ENCODE results near the gene TTC19. TPM values are rescaled to one million over a fixed set of nuclear protein-coding genes. Genes with fewer than 3 reads are reported as not detected.

Gene TTC19
- total RNA-seq, 1 experiment from 2014 or later = 53.5 TPM

DNA sequence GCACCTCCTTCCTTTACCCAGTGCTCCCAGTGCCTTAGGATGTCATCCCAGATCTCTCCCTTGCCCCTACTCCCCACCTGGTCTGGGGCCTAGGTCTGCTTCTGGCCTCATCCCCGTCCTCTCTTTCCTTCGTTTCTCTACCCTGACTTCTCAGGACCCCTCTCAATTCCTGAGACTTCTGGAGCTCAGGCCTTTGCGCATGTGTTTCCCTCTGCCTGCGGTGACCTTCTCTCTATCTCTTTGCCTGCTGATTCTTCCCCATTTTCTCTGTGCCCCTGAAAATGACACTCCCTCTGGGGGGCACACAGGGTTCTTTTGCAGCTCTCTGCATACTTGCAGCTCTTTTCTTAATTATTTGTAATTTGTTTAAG, 41.2 kb upstream of the TTC19 start:
- H3K4me2 ChIP-seq = peak overlapping the region; percentile 80
- no peaks in the 10 kb centered on the region for H4K20me1 ChIP-seq (ENCODE audit: insufficient read depth)
- no peak for TF ChIP-seq EZH2 (IDR thresholded peaks at IDR 0.05; ENCODE audit: low read depth)
- TF ChIP-seq, protein P1, sequence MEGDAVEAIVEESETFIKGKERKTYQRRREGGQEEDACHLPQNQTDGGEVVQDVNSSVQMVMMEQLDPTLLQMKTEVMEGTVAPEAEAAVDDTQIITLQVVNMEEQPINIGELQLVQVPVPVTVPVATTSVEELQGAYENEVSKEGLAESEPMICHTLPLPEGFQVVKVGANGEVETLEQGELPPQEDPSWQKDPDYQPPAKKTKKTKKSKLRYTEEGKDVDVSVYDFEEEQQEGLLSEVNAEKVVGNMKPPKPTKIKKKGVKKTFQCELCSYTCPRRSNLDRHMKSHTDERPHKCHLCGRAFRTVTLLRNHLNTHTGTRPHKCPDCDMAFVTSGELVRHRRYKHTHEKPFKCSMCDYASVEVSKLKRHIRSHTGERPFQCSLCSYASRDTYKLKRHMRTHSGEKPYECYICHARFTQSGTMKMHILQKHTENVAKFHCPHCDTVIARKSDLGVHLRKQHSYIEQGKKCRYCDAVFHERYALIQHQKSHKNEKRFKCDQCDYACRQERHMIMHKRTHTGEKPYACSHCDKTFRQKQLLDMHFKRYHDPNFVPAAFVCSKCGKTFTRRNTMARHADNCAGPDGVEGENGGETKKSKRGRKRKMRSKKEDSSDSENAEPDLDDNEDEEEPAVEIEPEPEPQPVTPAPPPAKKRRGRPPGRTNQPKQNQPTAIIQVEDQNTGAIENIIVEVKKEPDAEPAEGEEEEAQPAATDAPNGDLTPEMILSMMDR (conservative IDR thresholded peaks at IDR 0.05) = no peak
- H3K9me2 ChIP-seq (ENCODE audit: insufficient read depth) = no peaks in the 10 kb centered on the region
- H3K4me3 ChIP-seq = peak overlapping the region; percentile 32; the same call in 1 of the 2 replicates
- H3F3A ChIP-seq (ENCODE audit: insufficient read depth, low read depth) = peaks cover 72% of the 10 kb centered on the region
- H3K36me3 ChIP-seq (ENCODE audit: low read depth) = no peaks in the 10 kb centered on the region
- no peaks in the 10 kb centered on the region for H3K9me3 ChIP-seq (ENCODE audit: insufficient read depth, low read depth)
- no TSS peak for BruUV-seq (replicated peaks)
- no peak for DNase-seq
- CTCF ChIA-PET = interaction anchor here (1.0 to 1.6 kb wide), 2 partner anchors 13 to 17 kb away, joined by 3 read pairs; partner anchors contain the start of gene ADORA2B
- peaks cover 90% of the 10 kb centered on the region for H3K79me2 ChIP-seq (ENCODE audit: low read depth)
- POLR2A ChIA-PET (ENCODE audit: unreplicated experiment) = interaction anchor here (0.8 kb wide), 1 partner anchor 12 kb away, joined by 6 read pairs; no protein-coding TSS in a partner anchor
- intact Hi-C loops (cut with micrococcal nuclease; ENCODE audit: unreplicated experiment) = loop anchor here (2.0 to 5.0 kb wide), 2 partner anchors 300 to 329 kb away; no protein-coding TSS in a partner anchor
- peak overlapping the region; percentile 99 for H3K27ac ChIP-seq
- no peaks in the 10 kb centered on the region for H3K27me3 ChIP-seq (ENCODE audit: insufficient read depth, low read depth)
- H2AFZ ChIP-seq = no peak overlapping the region
- H3K4me1 ChIP-seq (replicated peaks; ENCODE audit: insufficient read depth) = peaks cover 71% of the 10 kb centered on the region

DNA sequence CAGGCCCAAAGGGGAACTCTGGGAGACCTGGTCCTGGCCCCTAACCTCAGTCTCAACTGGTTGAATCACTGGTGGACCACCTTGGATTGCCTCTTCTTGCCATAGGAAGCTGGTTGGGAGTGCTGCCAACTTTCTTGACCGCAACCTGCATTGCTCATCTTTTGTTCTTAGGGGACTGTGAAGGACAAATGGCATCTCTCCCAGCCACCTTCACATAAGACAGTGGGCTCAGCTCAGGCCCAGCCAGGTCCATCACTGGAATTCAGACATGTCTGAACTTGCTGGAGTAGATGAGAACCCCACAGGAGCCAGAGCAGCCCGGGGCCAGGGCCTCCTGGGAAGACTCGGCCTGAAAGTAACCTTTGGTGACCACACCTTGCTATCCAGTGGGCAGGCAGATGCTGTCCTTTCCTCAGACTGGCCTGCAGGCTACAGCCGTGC, 35.9 kb upstream of the TTC19 start:
- TF ChIP-seq EZH2 (IDR thresholded peaks at IDR 0.05; ENCODE audit: low read depth) = no peak
- TF ChIP-seq, protein P1 (conservative IDR thresholded peaks at IDR 0.05) = no peak
- intact Hi-C loops (cut with micrococcal nuclease; ENCODE audit: unreplicated experiment) = loop anchor here (2.0 kb wide), 3 partner anchors 17 to 313 kb away; no protein-coding TSS in a partner anchor
- Histone ChIP-seq H3K36me3 (ENCODE audit: low read depth) (peaks cover 5% of the 10 kb centered on the region; the same call in 1 of the 2 replicates), H3K9me3 (ENCODE audit: insufficient read depth, low read depth) (no peaks in the 10 kb centered on the region), H4K20me1 (ENCODE audit: insufficient read depth) (no peaks in the 10 kb centered on the region), H3K4me3 (no peak overlapping the region), H3F3A (ENCODE audit: insufficient read depth, low read depth) (peaks cover 70% of the 10 kb centered on the region), H3K4me2 (peak overlapping the region; percentile 33; the same call in 1 of the 2 replicates), H3K27me3 (ENCODE audit: insufficient read depth, low read depth) (no peaks in the 10 kb centered on the region), H3K79me2 (ENCODE audit: low read depth) (peaks cover 80% of the 10 kb centered on the region), H3K27ac (peak overlapping the region; percentile 92), H2AFZ (no peak overlapping the region), H3K9me2 (ENCODE audit: insufficient read depth) (no peaks in the 10 kb centered on the region), H3K4me1 (replicated peaks; ENCODE audit: insufficient read depth) (peaks cover 77% of the 10 kb centered on the region)
- POLR2A ChIA-PET (ENCODE audit: unreplicated experiment) = interaction anchor here (0.6 kb wide), 1 partner anchor 1080 kb away, joined by 4 read pairs; no protein-coding TSS in a partner anchor
- DNase-seq = peak; percentile 79 to 94
- CTCF ChIA-PET = interaction anchor here (0.7 kb wide), 1 partner anchor 417 kb away, joined by 7 read pairs; the partner anchor contains the start of gene UBB
- BruUV-seq (replicated peaks) = no TSS peak

DNA sequence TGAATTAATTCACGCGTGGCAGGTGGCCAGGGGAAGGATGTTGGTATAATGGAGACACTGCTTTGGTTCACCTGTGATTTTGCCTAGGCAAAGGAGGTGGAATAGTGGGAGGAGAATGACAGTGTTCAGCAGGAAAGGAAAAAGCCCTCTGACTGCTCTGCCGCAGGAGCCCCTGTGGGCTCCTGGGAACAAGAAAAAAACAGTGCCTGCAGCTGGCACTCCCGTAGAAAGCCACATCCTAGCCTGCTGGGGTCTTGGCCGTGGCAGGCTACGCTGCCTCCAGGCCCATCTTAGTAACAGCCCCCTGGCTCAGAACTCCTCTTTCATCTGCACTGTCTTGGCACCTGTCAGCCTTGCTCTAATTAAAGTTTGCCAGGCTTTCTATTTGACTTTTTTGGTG, 34.1 kb upstream of the TTC19 start:
- Histone ChIP-seq H3K27ac (peak overlapping the region; percentile 92), H3K79me2 (ENCODE audit: low read depth) (peaks cover 87% of the 10 kb centered on the region), H3K36me3 (ENCODE audit: low read depth) (peaks cover 11% of the 10 kb centered on the region), H3K9me2 (ENCODE audit: insufficient read depth) (no peaks in the 10 kb centered on the region), H3K4me1 (replicated peaks; ENCODE audit: insufficient read depth) (peaks cover 70% of the 10 kb centered on the region), H3K4me2 (peak overlapping the region; percentile 81), H3K4me3 (no peak overlapping the region; the same call in 1 of the 2 replicates), H3K27me3 (ENCODE audit: insufficient read depth, low read depth) (no peaks in the 10 kb centered on the region), H3F3A (ENCODE audit: insufficient read depth, low read depth) (peaks cover 58% of the 10 kb centered on the region), H2AFZ (no peak overlapping the region), H3K9me3 (ENCODE audit: insufficient read depth, low read depth) (no peaks in the 10 kb centered on the region), H4K20me1 (ENCODE audit: insufficient read depth) (no peaks in the 10 kb centered on the region)
- intact Hi-C loops (cut with micrococcal nuclease; ENCODE audit: unreplicated experiment) = no loop called here
- no TSS peak for BruUV-seq (replicated peaks)
- CTCF ChIA-PET = no interaction called here
- no peak for DNase-seq
- no peak for TF ChIP-seq EZH2 (IDR thresholded peaks at IDR 0.05; ENCODE audit: low read depth)
- TF ChIP-seq, protein P1 (conservative IDR thresholded peaks at IDR 0.05) = no peak
- POLR2A ChIA-PET (ENCODE audit: unreplicated experiment) = interaction anchor here (0.6 kb wide), 1 partner anchor 18 kb away, joined by 10 read pairs; no protein-coding TSS in a partner anchor
